GM21619 (cell line): ENCODE data around the gene ZFC3H1.
"Not testable (repeated sequence)": the region's sequence is repeated elsewhere in the genome, so short reads cannot be mapped to it uniquely, and the experiment has no call there.

Source experiments
- ATAC-seq: cut with Tn5 transposase; IDR thresholded peaks from one replicate; pipeline ENCODE4 v1.9.1; 2021; ENCODE audit not compliant: unreplicated experiment

The ZFC3H1 gene

DNA sequence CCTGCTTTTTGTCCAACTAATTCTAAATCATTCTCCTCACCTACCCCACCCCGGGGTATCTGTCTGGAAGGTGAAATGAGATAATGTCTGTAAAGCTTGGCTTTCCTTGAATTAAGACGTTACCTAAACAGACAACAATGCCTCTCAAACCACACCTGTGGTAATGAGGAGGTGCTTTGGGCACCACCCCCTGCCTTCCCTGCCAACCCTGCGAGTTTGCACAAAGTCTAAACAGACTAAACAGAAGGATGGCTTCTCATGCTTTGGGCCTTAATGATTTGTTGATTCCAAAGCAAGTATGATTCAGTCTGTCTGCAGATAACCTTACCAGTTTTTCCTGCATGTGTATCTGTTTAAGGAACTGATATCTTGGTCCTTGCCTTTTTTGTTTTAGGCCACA is 82.4 kb downstream of the ZFC3H1 start:
- ATAC-seq, result no peak

DNA sequence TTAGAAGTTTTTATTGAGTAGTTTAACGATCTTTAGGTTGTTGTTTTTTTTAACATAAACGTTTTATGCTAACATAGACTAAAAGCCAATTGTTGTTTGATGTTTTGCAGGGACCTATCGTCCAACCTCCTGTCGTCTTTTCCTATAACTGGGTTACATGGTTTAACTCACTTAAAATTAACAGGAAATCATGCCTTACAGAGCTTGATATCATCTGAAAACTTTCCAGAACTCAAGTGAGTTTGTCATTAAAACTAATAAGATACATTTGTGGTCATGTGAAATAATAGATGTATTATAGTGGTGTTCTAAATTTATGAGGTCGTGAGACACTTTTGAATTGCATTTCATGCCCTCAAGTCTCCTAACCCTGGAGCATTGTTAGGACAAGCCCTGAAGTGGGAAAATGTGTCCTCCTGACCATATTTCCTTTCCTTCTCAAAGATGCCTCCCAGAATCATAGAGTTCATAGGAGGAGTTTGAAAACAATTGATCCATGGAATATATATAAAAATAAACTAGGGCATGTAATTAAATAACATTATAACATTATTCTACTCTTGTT is 84.9 kb downstream of the ZFC3H1 start:
- ATAC-seq, result no peak

DNA sequence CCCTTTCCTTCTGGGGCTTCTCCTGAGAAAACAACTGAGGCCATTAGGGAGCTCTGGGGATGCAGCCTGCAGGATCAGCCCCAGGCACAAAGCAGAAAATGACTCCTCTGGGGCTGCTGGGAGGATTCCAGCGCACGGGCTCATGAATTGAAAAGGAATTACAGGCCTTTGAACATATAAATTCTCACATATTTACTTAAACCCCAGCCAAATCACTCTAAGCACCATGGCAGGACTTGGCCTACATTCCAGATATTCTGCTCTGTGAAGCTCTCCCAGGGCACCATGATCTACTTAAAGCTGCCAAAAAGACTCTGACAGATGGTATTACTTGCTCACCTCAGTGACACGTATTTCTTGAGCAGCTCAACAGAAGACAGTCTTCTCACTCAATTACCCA is 87.2 kb downstream of the ZFC3H1 start:
- no peak for ATAC-seq

DNA sequence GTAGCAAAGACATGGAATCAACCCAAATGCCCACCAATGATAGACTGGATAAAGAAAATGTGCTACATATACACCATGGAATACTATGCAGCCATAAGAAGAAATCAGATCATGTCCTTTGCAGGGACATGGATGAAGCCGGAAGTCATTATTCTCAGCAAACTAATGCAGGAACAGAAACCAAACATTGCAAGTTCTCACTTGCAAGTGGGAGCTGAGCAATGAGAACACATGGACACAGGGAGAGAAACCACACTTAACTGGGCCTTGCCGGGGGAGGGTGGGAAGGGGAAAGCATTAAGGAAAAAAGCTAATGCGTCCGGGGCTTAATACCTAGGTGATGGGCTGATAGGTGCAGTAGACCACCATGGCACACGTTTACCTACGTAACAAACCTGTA is 93.8 kb downstream of the ZFC3H1 start:
- not testable (repeated sequence) for ATAC-seq

DNA sequence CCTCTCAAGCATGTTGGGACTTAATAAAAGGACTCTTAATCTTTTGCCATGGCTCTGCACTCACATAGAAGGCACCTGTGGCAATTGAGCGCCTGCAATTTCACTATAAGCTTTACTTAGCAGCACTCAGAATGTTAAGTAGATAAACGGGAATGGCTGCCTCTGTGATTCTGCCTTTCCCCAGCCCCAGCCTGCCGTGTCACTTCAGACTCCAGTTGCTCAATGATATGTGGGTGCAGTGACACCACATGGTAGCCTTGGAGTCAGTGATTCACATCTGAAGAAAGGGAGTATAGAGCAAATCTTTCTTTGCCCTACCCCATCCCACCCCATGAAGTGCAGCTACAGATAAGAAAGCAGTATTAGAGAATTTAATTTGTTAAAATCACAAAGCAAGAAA is 96.1 kb downstream of the ZFC3H1 start:
- no peak for ATAC-seq

DNA sequence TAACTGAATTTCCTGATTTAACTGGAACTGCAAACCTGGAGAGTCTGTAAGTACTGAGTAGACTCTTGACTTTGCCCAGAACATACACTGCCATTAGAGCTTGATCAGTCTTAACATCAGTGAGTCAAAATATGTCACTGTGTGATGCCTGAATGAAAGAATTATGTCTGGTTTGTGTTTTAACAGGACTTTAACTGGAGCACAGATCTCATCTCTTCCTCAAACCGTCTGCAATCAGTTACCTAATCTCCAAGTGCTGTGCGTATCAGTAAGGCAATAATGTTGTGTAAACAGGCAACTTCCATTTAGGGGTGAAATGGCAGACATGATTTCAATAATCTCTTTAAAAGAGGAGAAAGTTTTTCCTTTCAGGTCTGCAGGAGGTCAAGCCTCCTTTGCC is 97.0 kb downstream of the ZFC3H1 start:
- ATAC-seq, result no peak

DNA sequence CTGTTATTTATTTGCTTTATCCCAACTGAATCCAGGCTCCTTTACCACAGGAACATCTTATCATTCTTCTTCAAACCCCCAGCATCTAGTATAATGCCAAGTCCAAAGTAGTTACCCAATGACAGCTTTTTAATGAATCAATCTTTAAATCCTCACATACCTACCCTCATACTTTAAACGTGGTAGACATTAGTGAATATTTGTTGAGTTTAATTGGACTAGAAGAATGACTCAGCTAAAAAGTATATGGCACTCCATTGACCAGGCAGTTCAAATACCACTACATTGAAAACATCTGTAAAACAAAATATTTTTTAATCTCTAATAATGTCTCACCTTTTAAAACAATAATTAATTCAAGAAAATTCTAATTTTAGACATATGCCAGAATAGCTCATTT is 98.1 kb downstream of the ZFC3H1 start:
- ATAC-seq, result no peak

DNA sequence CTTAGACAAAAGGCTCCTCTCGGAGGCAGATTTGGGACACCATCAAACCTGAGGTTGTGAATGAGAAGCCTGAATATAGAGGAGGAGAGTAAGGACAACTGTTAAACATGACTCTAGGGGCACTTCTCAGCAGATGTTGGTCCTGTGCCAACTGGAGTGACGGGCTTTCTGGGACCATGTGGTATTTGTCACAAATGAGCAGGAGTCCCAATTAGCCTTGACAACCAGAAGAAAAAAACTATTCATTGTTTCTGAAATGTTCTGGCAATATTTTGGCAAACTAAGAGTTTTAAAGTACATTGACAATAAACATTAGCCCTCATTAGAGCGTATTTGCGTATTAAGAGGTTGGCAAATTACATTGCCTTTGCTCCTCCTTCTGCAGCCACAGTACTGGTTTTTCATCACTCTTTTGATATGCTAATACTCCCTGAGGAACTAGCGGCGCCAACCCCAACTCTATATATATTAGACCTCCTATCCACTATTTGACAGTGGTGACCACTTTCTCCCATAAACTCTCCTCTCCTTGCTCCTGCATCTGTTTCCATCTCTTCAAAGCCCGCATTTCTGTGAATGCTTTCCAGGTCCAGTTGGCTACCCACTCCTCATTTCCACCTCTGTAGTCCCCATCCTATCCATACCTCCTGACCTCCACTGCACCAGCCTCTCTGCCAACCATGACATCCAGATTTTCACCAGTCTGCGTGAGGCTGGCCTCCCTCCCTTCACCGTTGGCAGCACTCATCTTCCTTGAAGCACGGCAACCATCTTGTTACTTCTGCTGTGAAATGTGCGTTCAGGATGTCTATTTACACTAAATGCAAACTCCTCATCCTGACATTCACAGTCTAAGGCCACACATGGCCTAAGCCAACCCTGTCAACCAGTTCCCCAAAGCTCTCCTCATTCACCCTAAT is 100.7 kb downstream of the ZFC3H1 start:
- no peak for ATAC-seq
